GM19468 (cell line): ENCODE measurements around the gene TERT.
"Not testable (repeated sequence)": the region's sequence is repeated elsewhere in the genome, so short reads cannot be mapped to it uniquely, and the experiment has no call there.

Experiments used
- ATAC-seq: cut with Tn5 transposase; IDR thresholded peaks from one replicate; pipeline ENCODE4 v1.9.1; 2021; ENCODE audit warnings: mild to moderate bottlenecking, moderate library complexity, moderate number of reproducible peaks; ENCODE audit not compliant: unreplicated experiment; ENCODE audit errors: extremely low read depth

TERT gene

GRCh38 chr5:1282131-1282992 is 12.5 kb downstream of the TERT start:
- ATAC-seq: no peak

- no peak for ATAC-seq
Observed at GRCh38 chr5:1281038-1281882, 13.6 kb downstream of the TERT start.

- ATAC-seq: no peak
Observed at GRCh38 chr5:1280177-1281037, 14.5 kb downstream of the TERT start.

GRCh38 chr5:1279443-1280151 is 15.3 kb downstream of the TERT start:
- ATAC-seq: no peak

GRCh38 chr5:1278656-1279442 is 16.0 kb downstream of the TERT start:
- ATAC-seq: no peak

- no peak for ATAC-seq
Observed at GRCh38 chr5:1278216-1278615, 16.7 kb downstream of the TERT start.

- no peak for ATAC-seq
Observed at GRCh38 chr5:1277781-1278180, 17.1 kb downstream of the TERT start.

- ATAC-seq: no peak
Observed at GRCh38 chr5:1277331-1277730, 17.5 kb downstream of the TERT start.

- ATAC-seq: no peak
Observed at GRCh38 chr5:1276930-1277329, 17.9 kb downstream of the TERT start.

- not testable (repeated sequence) for ATAC-seq
Observed at GRCh38 chr5:1275397-1276391, 19.2 kb downstream of the TERT start.

- ATAC-seq: no peak
Observed at GRCh38 chr5:1274471-1274870, 20.4 kb downstream of the TERT start.

GRCh38 chr5:1273745-1274144 is 21.1 kb downstream of the TERT start:
- ATAC-seq: no peak

- ATAC-seq: no peak
Observed at GRCh38 chr5:1272201-1272600, 22.7 kb downstream of the TERT start.

- ATAC-seq: no peak
Observed at GRCh38 chr5:1270933-1271914, 23.6 kb downstream of the TERT start.

GRCh38 chr5:1270426-1270825 is 24.4 kb downstream of the TERT start:
- ATAC-seq: no peak

GRCh38 chr5:1268666-1269065 is 26.2 kb downstream of the TERT start:
- ATAC-seq: no peak

- no peak for ATAC-seq
Observed at GRCh38 chr5:1268056-1268455, 26.8 kb downstream of the TERT start.
